Right lobe of liver (tissue), 4 donors: ENCODE data around the gene KCNH1.

ENCODE experiments used
- CTCF ChIP-seq, 4 donors: fragments of 200-600 bp in 3 of 4; fragments of 450-650 bp in 1 of 4; IDR thresholded peaks; one replicate each; pipeline versions ENCODE4 v1.5.1 to v1.8.0; 2016 to 2022; ENCODE audit warnings: antibody characterized with exemption in 4 of 4, mild to moderate bottlenecking in 2 of 4
- POLR2A ChIP-seq: fragments of 450-650 bp; IDR thresholded peaks from one replicate; pipeline ENCODE4 v1.6.1; 2017; ENCODE audit warnings: antibody characterized with exemption, mild to moderate bottlenecking
- donor health status: DM: no; HTN: no; CAD: no.
- donor health status: DM: no; HTN: no; CAD: no.
- donor health status: DM: no; HTN: yes; CAD: no.

- TF ChIP-seq CTCF (IDR thresholded peaks at IDR 0.05) (no peak), POLR2A (no peak)
These were observed 375.7 kb downstream of the KCNH1 start for GRCh38 chr1:210758261-210758660.
